RWPE1 (cell line): ENCODE measurements around the gene CUX1.
A peak's percentile ranks its signal among the peaks of the same experiment; 100 is the strongest.
"Not testable (repeated sequence)": the region's sequence is repeated elsewhere in the genome, so short reads cannot be mapped to it uniquely, and the experiment has no call there.

Experiments
- CTCF ChIA-PET: fragments of 350-600 bp; sonication (Branson Sonifier 250); formaldehyde crosslinking; extraction: SDS; loops from one replicate; lab custom pipeline; 2021; lab: Yijun Ruan, JAX
- POLR2A ChIA-PET: fragments of 400-600 bp; formaldehyde crosslinking; extraction: SDS; loops from one replicate; lab custom pipeline; 2020; ENCODE audit warnings: antibody characterized with exemption; ENCODE audit not compliant: low non-redundant PET; lab: Yijun Ruan, JAX
- DNase-seq: peaks from one replicate; pipeline ENCODE4 v3.0.0; 2012; ENCODE audit warnings: low spot score
- H3K27ac ChIP-seq: fragments of 450-650 bp; 2 replicates; pipeline ENCODE4 v1.5.1; 2017
- TF ChIP-seq, protein P1 (sequence below): fragments of 450-650 bp; conservative IDR thresholded peaks from 2 replicates; pipeline ENCODE4 v1.5.1; 2017; ENCODE audit warnings: low read depth, mild to moderate bottlenecking

Gene CUX1

DNA sequence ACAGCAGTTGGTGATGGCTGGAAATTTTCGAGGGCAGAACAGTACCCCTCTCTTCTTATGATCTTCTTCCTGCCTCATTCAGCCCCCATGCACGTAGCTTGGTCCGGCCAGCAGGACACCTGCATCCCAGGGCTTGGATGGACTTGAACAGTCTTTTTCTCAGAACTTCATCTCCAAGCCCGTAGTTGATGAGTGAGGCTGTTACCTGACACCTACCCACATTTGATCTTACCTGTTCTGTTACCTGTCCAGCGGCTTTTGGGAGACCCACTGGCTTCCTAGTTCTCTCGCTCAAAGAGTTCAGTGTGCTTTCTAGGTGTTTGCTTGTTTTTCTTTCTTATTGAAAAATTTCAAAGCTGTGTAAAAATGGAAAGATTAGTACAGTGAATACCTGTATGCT lies 212.2 kb downstream of the CUX1 start:
- TF ChIP-seq, protein P1, sequence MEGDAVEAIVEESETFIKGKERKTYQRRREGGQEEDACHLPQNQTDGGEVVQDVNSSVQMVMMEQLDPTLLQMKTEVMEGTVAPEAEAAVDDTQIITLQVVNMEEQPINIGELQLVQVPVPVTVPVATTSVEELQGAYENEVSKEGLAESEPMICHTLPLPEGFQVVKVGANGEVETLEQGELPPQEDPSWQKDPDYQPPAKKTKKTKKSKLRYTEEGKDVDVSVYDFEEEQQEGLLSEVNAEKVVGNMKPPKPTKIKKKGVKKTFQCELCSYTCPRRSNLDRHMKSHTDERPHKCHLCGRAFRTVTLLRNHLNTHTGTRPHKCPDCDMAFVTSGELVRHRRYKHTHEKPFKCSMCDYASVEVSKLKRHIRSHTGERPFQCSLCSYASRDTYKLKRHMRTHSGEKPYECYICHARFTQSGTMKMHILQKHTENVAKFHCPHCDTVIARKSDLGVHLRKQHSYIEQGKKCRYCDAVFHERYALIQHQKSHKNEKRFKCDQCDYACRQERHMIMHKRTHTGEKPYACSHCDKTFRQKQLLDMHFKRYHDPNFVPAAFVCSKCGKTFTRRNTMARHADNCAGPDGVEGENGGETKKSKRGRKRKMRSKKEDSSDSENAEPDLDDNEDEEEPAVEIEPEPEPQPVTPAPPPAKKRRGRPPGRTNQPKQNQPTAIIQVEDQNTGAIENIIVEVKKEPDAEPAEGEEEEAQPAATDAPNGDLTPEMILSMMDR = no peak
- H3K27ac ChIP-seq = no peak overlapping the region
- POLR2A ChIA-PET = no interaction called here
- no peak for DNase-seq
- CTCF ChIA-PET = no interaction called here

DNA sequence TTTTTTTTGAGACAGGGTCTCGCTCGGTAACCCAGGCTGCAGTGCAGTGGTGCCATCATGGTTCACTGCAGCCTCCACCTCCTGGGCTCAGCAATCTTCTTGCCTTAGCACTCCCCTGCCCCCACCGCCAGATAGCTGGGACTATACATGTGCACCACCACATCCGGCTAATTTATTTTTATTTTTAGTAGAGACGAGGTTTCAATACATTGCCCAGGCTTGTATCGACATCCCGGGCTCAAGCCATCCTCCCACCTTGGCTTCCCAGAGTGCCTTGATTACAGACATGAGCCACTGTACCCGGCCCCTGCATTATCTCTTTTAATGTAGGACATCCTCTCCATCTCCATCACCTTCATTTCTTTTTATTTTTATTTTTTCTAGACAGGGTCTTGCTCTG lies 213.3 kb downstream of the CUX1 start:
- CTCF ChIA-PET = no interaction called here
- no peak overlapping the region for H3K27ac ChIP-seq
- TF ChIP-seq, protein P1 = no peak
- POLR2A ChIA-PET = no interaction called here
- DNase-seq = no peak

DNA sequence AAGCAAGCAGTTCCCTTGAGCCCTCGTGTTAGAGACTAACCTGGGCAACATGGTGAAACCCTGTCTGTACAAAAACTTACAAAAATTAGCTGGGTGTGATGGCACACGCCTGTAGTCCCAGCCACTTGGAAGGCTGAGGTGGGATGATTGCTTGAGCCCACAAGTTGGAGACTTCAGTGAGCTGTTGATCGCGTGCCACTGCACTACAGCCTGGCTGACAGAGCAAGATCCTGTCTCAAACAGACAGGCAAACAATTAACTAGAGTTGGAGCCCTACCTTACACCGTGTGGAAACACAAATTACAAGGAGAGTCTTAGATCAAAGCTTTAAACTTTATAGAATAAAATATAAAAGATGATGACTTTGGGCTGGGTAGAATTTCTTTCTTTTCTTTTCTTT lies 219.5 kb downstream of the CUX1 start:
- ChIA-PET CTCF (interaction anchor here (0.6 kb wide), 2 partner anchors 13 to 149 kb away, joined by 3 to 6 read pairs; no protein-coding TSS in a partner anchor), POLR2A (no interaction called here)
- TF ChIP-seq, protein P1 = no peak
- DNase-seq = no peak
- no peak overlapping the region for H3K27ac ChIP-seq

DNA sequence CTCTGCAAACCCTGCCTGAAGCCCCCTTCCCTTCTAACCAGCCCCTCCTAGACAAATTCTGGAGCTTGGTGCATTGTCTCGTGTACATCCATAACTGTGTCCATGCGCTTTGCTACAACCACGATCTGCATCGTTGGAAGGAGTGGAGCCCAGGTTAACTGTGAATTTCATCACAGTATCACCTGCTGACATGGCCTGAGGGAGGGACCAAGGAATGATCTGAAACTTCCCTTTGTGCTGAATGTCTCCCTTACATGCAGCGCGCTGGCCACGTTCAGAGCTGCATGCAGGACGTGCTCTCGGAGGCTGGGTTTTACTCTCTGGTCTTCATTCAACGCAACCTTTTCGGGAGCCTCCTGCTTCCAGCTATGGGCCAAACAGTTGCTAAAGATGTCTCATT lies 222.3 kb downstream of the CUX1 start:
- TF ChIP-seq, protein P1 = no peak
- ChIA-PET CTCF (no interaction called here), POLR2A (no interaction called here)
- no peak for DNase-seq
- H3K27ac ChIP-seq = no peak overlapping the region

DNA sequence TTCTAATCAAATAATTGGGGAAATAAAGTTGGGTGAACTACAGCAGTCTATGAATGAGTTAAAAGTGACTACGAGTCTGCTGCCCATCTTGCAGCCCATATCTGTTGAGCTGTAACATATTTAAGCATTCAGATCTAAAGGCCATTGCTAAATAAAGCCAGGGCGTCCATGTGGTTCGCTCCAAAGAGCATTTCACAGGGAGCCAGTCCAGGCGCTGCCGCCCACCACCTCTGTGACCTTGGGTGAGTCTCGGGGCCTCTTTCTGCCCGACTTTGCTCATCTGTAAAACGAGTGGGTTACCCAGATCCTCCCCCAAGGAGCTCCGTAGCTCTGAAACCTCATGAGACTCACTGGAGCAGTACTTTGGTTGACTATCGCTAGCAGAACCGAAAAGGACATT lies 223.1 kb downstream of the CUX1 start:
- POLR2A ChIA-PET = no interaction called here
- CTCF ChIA-PET = no interaction called here
- no peak for DNase-seq
- TF ChIP-seq, protein P1 = no peak
- H3K27ac ChIP-seq = no peak overlapping the region

DNA sequence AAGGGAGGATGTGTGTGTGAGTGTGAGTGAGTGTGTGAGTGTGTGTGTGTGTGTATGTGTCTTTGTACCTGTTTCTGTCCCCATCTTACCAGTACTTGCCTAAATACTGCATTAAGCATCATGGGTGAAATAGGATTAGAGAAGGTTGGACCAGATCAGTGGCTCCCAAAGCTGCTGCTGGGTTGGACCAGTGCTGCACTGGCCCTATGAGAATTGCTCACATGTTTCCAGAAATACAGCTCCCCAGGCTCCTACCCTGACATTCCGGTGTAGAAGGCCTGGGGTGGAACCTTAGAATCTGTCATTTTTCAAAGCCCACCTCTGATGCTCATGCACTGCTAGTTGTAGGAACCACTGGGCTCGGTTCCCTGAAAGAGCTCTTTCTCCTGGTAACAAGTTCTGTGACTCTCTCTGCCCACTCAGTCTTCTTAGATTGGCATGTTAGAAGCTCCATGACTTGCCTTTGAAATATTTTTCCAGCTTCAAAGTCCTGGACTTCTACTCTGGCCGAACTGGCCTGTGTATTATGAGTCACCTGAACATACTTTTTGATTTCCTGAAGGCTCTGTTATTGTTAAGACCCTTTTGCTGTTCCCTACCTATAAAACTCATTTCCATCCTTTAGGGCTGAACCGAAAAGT lies 224.7 kb downstream of the CUX1 start:
- TF ChIP-seq, protein P1 = no peak
- DNase-seq = peak; percentile 56
- ChIA-PET CTCF (interaction anchor here (0.5 kb wide), 1 partner anchor 171 kb away, joined by 3 read pairs; no protein-coding TSS in a partner anchor), POLR2A (interaction anchor here (0.6 kb wide), 1 partner anchor 32 kb away, joined by 8 read pairs; no protein-coding TSS in a partner anchor)
- peak overlapping the region; percentile 49; the same call in 1 of the 2 replicates for H3K27ac ChIP-seq

DNA sequence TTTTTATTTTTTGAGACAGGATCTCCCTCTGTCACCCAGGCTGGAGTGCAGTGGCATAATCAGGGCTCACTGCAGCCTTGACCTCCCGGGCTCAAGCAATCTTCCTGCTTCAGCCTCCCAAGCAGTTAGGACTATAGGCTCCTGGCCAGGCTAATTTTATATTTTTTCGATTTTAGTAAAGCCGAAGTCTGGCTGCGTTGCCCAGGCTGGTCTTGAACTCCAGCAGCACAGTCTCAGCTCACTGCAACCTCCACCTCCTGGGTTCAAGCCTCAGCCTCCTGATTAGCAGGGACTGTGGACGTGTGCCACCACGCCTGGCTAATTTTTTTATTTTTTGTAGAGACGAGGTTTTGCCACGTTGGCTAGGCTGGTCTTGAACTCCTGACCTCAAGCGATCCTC lies 225.4 kb downstream of the CUX1 start:
- H3K27ac ChIP-seq = peak overlapping the region; percentile 34

More for the DNA sequence above, 225.4 kb downstream of the CUX1 start:
- CTCF ChIA-PET, DNase-seq, POLR2A ChIA-PET: not testable (repeated sequence)
